NCI-H2227 (cell line): ENCODE data around the gene GNB1.

Experiments
- DNase-seq: peaks from one replicate; lab custom pipeline; 2025; ENCODE audit not compliant: unreplicated experiment; lab: John Stamatoyannopoulos, UW

Gene GNB1

GRCh38 chr1:1910651-1911331, 19.9 kb upstream of the GNB1 start:
- no peak for DNase-seq

DNA sequence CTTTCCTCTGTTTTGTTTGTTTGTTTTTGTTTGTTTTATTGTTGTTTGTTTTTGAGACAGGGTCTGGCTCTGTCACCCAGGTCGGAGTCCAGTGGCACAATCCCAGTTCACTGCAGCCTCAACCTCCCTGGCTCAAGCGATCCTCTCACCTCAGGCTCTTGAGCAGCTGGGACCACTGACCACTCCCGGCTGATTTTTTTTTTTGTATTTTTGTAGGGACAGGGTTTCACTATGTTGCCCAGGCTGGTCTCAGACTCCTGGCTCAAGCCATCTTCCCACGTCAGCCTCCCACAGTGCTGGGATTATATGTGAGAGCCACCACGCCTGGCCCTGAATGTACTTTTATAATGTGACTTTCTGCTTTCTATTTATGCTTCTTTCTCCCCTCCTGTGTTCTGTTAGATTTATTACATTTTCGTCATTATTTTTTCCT, 19.2 kb upstream of the GNB1 start:
- DNase-seq: no peak

- DNase-seq: no peak
Measured at GRCh38 chr1:1908506-1908791, 17.6 kb upstream of the GNB1 start.

DNA sequence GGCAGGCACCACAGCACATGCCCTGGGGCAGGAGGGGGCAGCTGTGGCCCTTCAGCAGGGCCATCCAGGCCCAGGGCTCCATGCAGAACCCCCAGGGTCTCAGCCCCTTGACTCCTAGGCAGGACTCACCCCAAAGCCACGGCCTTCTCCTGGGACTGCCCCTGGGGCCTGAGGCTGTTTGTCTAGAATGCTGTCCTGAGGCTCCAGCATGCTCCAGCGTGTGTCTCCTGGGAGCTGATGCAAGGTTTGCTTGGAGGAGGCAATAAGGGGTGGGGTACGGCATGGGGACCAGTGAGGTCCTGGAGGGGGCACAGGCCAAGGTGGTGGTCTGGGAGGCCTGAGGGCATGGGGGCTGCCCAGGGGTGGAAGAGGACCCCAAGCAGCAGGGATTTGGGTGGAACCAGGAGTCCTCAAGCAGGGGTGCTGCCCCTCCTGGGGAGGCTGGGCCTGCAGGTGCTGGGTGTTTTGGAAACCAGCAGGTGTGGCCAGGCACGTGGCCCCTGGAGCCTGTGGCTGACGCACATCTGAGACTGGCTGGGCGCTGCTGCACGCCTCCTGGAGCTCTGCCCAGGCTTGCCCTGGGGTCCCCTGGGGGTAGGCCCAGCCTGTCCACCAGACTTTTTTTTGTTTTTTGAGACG, 16.3 kb upstream of the GNB1 start:
- DNase-seq: no peak

GRCh38 chr1:1906185-1907097, 15.6 kb upstream of the GNB1 start:
- DNase-seq: peak; percentile 78

GRCh38 chr1:1903224-1903623, 12.3 kb upstream of the GNB1 start:
- no peak for DNase-seq

GRCh38 chr1:1901641-1902294, 10.9 kb upstream of the GNB1 start:
- DNase-seq: no peak

DNA sequence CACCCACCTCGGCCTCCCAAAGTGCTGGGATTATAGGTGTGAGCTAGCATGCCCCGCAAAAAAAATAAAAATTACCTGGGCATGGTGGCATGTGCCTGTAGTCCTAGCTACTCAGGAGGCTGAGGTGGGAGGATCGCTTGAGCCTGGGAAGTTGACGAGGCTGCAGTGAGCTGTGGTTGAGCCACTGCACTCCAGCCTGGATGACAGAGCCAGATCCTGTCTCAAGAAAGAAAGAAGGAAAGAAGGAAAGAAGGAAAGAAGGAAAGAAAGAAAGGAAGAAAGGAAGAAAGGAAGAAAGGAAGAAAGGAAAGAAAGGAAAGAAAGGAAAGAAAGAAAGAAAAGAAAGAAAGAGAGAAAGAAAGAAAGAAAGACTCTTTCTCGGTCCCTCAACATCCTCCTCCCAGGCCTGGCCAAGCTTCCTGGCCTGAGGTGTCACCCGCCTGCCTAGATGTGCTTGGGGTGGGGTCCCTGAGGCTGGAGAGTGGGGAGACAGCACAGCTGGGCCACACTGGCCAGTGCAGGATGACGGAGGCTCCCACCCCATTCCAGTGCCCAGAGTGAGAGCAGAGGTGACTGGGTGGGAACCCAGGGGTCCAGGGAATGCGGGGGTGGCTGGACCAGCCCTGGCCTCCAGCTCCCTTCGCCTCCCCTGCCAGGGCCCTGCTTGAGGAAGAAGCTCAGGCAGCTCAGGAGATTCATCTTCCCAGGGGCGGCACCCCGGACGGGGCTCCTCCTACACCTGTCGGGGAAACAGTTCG, 10.2 kb upstream of the GNB1 start:
- DNase-seq: no peak

DNA sequence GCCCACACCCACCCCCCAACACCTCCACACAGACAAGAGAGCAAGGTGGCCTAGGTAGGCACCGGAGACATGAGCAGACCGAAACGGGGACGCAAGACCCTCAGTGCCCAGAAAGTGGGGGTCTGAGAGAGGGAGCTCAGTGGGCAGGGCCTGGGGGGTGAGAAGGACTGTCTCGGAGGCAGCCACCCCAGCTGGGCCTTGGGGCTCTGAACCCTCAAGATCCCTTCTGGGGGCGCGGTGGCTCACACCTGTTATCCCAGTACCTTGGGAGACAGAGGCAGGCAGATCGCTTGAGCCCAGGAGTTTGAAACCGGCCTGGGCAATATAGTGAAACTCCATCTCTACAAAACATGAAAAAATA, 9.1 kb upstream of the GNB1 start:
- DNase-seq: no peak

- no peak for DNase-seq
Measured at GRCh38 chr1:1899266-1899966, 8.5 kb upstream of the GNB1 start.

DNA sequence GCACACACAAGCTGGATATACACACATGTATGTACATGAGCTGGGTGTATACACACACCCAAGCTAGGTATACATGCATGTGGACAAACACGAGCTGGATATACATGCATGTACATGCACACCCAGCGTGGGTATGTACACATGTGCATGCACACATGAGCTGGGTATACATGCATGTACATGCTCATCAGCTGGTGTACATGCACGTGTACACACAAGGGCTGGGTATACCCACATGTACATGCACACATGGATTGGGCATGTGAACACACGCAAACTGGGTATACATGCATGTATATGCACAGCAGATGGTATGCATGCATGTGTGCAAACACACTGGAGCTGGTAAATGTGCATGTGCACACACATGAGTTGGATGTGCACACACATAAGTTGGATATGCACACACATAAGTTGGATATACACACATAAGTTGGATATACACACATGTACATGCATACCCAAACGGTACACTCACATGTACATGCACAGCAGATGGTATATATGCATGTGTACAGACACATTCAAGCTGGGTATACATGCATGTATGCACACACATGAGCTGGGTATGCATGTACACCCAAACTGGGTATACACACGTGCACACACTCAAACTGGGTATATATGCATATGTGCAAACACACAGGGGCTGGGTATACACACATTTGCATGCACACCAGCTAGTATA, 7.5 kb upstream of the GNB1 start:
- DNase-seq: no peak

GRCh38 chr1:1895456-1896336, 4.8 kb upstream of the GNB1 start:
- DNase-seq: no peak

DNA sequence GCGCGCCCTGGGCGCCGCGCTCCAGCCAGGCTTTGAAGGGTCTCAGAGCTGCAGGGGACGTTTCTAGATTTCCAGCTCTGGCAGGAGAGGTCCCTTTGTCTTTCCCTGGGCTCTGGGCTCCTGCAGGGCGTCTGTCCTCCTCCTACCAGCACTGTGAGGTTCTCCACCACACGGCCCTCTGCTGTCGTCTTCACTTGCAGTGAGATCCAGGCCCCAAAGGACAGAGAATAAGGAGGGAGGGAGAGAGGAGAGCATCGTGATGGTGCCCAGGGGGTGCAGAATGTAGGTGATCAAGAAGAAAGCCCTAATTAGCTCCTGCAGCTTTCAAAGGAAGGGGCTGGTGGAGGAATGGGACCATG, 4.2 kb upstream of the GNB1 start:
- no peak for DNase-seq

GRCh38 chr1:1894354-1895059, 3.6 kb upstream of the GNB1 start:
- no peak for DNase-seq

DNA sequence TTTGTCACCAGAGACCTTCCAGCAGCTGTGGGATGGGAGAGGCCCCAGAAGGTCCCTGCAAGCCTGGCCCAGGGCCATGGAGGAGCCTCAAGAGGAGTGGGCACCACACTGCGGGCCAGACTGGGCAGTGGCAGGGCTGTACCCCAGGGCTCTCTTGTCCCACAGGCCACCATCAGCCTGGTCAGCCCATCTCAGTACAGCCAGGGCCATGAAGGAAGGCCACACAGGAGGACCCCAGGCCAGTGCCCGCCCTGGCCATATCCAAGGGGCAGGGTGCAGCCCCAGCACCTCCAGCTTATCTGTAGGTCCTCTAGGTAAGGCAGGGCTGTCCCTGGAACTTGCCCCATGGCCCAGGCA, 3.1 kb upstream of the GNB1 start:
- DNase-seq: no peak

- DNase-seq: no peak
Measured at GRCh38 chr1:1893291-1893985, 2.6 kb upstream of the GNB1 start.

- no peak for DNase-seq
Measured at GRCh38 chr1:1892763-1893120, 1.9 kb upstream of the GNB1 start.
